Measurements from ENCODE around the gene C1orf74.

Gene C1orf74

GRCh38 chr1:209784265-209785169 is at the start of gene C1orf74:
TSS of gene C1orf74 (minus strand) at chr1:209784559. CDS start at chr1:209783634, 925 bp downstream.
- peak; percentile 98 for DNase-seq (ENCODE audit: low spot score)

- no peak for DNase-seq (ENCODE audit: low spot score)
Observed at GRCh38 chr1:209831615-209832014, 47.3 kb upstream of the C1orf74 start.

- no peak for DNase-seq (ENCODE audit: low spot score)
Observed at GRCh38 chr1:209830722-209831121, 46.4 kb upstream of the C1orf74 start.

DNA sequence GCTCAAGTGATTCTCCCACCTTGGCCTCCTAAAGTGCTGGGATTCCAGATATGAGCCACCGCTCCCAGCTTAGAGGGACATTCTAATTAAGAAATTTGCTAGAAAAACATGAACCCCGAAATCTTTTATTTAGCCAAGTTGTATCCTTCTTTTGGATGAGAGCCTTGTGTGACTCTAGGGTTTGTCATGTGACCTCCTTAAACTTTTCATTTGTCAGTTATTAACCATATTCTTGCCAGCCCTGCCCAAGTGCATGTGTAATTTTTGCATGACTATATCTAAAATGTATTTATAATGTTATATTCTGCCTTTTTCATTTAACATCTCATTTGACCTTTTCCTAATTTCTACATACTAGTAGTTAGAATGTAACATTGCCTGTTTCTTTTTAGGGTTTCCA is 45.4 kb upstream of the C1orf74 start:
- DNase-seq (ENCODE audit: low spot score) = no peak

DNA sequence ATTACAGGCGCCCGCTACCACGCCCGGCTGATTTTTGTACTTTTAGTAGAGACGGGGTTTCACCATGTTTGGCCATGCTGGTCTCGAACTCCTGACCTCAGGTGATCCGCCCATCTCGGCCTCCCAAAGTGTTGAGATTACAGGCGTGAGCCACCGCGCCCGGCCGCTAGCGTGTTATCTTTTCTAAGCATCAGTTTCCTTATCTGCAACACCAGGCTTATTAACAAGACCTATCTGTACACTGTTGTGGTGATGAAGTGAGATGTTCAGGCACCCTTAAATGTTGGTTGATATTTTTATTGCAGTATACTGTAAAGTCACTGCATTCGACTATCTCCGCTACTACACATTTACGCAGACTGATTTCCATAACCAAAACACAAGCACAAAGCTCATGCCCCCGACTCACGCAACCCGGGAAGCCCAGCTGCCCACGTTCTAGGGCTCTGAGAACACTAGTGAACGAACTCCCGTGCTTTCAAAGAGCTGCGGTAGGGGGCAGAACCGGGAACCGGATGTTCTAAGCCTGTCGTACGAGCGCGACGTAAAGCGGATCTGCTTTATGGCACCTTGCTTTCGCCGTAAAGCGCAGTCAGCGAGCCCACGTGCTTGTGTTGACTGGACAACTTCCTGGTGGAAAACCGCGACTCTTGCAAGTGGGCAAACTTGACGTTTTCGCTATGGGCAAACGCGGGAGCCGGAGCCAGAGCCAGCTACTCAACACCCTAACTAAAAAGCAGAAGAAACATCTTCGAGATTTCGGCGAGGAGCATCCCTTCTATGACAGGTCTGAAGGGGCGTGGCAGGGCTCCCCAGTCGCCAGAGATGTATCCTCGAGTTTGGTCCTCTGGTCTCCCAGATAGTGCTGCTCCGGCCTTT is 43.3 kb upstream of the C1orf74 start, which contains the start of gene UTP25:
Gene UTP25 (plus strand): TSS at position 589 of the 879 bp plus-strand sequence. CDS start 92 bp downstream, at position 681.
- DNase-seq (ENCODE audit: low spot score) = peak; percentile 95

DNA sequence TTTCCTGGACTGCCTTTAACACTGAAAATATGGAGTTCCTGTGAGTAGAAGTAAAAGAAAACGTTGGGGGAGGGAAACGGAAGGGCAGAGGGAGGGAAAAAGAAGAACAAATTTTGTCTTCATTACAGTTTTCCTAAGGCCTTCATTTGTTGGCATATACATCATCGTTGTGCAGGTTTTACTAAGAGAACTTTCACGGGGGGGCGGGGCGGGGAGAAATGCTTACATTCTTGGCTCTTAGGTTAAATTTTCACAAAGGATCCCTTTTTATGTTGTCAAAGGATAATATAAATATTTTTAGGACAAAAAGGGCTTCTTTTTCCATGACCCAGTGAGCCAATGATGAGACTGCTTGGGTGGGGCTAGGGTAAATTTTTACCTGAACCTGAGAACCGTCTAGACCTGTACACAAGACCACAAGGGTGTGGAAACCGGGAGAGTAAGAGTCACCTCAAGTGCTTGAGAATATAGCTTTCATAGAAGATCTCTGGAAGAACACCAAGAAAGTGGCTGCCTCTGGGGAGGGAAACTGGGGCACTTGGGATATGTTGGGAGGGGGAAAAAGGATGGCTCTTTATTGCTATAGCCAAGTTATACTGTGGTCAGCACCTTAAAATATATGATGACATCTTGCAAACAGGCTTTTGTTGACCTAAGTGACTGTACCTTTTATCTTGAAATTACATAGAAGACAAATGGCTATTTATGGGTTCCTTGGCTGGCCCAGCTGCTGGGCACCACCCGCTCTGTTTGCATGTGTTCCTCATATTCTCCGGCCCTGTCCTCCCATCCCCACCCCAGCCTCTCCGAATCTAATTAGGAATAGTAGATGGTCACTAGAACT is 41.5 kb upstream of the C1orf74 start:
- no peak for DNase-seq (ENCODE audit: low spot score)

DNA sequence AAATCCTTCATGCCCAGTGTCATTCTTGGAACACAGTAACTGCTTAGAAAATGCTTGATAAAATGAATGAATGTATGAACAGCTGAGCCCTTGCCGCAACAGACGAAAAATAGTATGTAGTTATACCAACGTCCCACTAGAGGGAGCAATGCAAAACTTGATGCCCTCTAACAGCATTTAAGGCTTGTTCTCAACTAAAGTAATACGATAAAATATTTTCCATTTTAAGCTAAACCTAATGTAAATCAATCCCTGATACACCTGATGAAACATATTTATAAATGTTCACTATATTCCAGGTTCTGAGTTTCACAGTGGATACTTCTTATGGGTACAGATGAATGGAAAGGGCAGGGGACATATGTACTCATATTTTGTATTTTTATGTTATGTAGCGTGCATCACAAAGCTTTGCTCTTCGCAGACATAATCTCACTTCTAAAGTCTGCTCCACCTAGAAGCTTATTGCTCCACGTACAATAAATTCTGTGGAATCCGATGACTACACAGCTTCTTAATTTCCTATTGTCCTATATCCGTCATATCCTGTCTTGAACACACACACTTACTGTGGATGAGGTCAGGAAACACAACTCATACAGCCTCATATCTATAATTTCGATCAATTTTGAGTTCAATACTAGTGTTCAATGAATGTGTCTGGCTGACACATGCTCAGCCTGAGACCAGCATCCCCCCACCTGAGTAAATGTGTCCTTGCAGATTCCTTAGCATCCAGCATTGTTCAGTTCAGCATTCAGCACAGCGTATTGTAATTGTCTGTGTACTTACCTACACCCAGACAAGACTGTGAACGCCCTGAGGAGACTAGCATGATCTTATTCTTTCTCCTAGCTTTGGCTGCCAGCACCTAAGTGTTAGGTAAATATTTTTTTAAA is 39.0 kb upstream of the C1orf74 start:
- peak; percentile 69 for DNase-seq (ENCODE audit: low spot score)

DNA sequence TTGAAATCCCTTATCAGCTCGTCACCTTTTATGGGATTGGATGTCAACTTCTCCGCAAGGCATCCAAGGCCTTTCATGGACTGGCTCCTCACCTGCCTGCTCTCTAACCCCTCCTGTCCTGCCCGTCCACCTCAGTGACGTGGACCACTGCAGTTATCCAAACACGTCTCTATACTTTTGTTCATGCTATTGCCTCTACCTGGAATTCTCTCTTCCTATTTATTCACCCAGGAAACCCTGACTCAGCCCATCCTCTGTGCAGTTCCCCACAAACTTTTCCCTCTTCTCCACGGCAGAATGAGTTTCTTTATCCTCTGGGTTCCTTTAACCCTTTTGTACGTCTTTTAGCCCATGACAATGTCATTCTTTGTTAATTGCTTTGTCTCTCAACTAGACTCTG is 38.3 kb upstream of the C1orf74 start:
- no peak for DNase-seq (ENCODE audit: low spot score)

GRCh38 chr1:209820986-209821385 is 36.6 kb upstream of the C1orf74 start:
- no peak for DNase-seq (ENCODE audit: low spot score)

GRCh38 chr1:209819058-209819457 is 34.7 kb upstream of the C1orf74 start:
- no peak for DNase-seq (ENCODE audit: low spot score)

DNA sequence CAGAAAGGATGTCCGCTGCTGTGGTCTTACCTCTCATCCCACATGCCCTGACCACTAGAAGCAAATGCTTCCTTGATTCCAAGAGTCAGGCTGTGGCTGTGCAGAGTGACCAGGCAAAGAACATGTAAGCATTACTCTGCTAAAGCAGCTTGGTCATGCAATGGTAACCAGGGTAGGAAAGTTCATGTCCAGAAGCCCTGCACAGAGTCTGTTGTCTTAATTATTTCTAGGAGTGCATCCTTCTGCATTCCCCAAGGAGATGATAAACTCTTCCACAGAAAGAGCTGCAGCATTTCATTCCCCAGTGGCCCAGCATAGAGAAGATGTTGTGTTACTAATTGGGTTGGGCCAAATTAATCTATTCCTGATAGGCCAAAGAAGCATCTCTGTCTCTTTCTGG is 33.3 kb upstream of the C1orf74 start:
- DNase-seq (ENCODE audit: low spot score) = no peak

DNA sequence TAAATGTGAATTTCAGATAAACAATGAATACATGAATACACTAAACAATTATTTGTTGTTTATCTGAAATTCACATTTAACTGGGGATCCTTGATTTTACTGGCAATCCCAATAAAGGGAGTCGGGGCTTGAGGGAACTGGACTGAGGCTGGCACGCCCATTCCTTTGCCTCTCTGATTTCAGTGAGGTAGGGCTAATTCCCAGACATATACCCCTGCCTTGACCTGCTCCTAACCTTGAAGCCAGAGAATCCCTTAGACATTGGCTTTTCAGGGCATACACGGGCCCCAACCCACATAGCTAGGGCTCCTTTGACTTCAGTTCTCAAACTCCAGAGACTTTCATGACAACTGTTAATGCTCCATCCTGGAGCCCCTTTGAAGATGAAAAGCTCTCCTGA is 32.6 kb upstream of the C1orf74 start:
- no peak for DNase-seq (ENCODE audit: low spot score)

DNA sequence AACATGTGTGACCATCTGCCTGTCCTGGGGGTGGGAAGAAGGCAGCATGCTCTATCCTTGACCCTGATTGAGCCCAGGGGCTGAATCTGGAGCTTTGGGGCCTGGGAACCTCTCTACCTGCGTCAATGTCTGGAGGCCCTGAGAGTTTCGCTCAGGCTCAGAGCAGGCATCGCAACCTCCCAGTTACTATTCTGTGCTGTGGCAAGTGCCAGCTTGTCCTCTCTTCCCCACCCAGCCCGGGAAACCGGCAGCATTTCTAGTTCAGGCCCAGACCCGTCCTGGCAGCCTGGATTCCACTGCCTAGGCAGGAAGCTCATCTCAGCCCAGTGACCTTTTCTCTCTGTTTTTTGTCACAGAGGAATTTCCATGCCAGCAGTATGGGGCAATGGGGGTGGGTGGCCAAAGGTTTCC is 31.6 kb upstream of the C1orf74 start:
- no peak for DNase-seq (ENCODE audit: low spot score)

DNA sequence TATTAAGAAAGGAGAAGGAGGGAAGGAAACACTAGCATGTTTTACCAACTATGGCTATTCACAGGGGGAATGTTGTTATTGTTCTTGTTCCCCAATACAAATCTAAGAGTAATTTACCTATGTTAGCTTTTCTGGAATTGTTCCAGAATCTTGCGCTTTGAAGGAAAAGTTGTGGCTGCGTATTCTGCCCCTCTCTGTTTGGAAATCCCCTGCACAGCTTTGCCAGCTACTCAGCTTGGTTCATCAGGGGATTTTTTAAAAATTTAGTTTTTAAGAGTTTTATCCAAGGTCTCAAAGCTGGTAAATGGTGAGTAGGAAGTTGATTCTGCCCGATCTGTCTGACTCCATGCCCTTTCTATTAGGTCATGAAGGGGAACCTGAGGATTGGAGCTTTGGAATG is 31.1 kb upstream of the C1orf74 start:
- no peak for DNase-seq (ENCODE audit: low spot score)

GRCh38 chr1:209813902-209814301 is 29.5 kb upstream of the C1orf74 start:
- no peak for DNase-seq (ENCODE audit: low spot score)

GRCh38 chr1:209810783-209811182 is 26.4 kb upstream of the C1orf74 start:
- no peak for DNase-seq (ENCODE audit: low spot score)

DNA sequence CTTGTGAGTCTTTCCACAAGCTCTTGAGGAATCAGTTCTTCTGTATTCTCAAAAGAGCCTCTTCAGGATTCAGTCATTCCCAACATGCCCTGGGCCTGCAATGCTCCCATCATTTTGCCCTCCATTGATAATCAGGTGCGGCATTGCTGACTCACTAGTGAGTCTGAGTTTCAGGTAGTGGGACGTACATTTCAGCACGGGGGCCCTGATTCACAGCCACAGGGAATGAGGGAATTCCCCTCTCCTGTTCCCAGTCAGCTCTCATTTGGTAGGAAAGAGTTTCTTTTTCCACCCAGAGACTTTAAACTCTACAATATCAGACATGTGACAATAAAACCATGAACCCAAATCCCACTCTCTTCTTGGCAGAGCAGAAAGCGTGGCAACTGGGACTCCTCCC is 25.3 kb upstream of the C1orf74 start:
- DNase-seq (ENCODE audit: low spot score) = no peak

- no peak for DNase-seq (ENCODE audit: low spot score)
Observed at GRCh38 chr1:209808059-209808581, 23.8 kb upstream of the C1orf74 start.

- DNase-seq (ENCODE audit: low spot score) = no peak
Observed at GRCh38 chr1:209807509-209807908, 23.1 kb upstream of the C1orf74 start.

All from Ammon's horn (tissue), 1 donor.